ENCODE measurements around the gene PPP2R5C.
A peak's percentile ranks its signal among the peaks of the same experiment; 100 is the strongest.

PPP2R5C gene

DNA sequence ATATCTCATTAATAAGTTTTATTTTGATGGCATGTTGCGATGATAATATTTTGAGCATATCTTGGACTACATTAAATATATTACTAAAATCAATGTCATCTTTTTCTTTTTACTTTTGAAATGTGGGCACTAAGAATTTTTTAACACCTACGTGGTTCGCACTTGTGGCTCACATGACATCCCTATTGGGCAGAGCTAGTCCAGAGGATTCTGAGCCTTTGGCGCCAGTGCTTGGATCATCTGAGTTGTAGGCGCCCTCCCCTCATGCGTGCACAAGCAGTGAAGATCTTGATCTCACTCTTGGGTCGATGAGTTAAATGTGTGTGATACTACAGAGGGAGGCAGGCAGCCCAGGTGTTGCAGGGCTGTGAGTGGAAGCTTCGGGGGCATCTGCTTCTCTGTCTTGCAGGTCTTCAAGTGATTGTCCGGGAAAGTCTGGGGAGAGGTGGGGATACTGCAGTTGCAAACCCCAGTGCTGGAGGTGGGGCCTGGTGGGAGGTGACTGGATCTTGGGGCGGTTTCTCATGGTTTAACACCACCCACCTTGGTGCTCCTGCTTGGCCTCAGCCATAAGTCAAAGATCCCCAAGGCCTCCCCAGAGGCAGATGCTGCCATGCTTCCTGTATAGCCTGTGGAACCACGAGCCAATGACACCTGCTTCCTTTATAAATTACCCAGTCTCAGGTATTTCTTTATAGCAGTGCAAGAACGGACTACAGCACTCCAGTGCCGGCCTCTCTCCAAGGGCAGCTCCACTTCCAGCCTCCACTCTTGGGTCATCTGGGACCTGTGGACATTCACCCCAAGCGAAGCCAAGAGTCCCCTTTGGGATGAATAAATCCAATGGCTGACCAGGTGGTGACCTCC lies 46.1 kb upstream of the PPP2R5C start:
- TF ChIP-seq TCF12 (IDR thresholded peaks at IDR 0.05; ENCODE audit: low read depth), result no peak
- no peak for TF ChIP-seq TEAD4 (IDR thresholded peaks at IDR 0.05)
- no peak for TF ChIP-seq CREB1 (IDR thresholded peaks at IDR 0.05; ENCODE audit: low read depth)
- TF ChIP-seq, protein P1, sequence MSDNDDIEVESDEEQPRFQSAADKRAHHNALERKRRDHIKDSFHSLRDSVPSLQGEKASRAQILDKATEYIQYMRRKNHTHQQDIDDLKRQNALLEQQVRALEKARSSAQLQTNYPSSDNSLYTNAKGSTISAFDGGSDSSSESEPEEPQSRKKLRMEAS (IDR thresholded peaks at IDR 0.05), result no peak
- no peak for TF ChIP-seq ZBTB7A (IDR thresholded peaks at IDR 0.05; ENCODE audit: low read depth)
- TF ChIP-seq, protein P2, sequence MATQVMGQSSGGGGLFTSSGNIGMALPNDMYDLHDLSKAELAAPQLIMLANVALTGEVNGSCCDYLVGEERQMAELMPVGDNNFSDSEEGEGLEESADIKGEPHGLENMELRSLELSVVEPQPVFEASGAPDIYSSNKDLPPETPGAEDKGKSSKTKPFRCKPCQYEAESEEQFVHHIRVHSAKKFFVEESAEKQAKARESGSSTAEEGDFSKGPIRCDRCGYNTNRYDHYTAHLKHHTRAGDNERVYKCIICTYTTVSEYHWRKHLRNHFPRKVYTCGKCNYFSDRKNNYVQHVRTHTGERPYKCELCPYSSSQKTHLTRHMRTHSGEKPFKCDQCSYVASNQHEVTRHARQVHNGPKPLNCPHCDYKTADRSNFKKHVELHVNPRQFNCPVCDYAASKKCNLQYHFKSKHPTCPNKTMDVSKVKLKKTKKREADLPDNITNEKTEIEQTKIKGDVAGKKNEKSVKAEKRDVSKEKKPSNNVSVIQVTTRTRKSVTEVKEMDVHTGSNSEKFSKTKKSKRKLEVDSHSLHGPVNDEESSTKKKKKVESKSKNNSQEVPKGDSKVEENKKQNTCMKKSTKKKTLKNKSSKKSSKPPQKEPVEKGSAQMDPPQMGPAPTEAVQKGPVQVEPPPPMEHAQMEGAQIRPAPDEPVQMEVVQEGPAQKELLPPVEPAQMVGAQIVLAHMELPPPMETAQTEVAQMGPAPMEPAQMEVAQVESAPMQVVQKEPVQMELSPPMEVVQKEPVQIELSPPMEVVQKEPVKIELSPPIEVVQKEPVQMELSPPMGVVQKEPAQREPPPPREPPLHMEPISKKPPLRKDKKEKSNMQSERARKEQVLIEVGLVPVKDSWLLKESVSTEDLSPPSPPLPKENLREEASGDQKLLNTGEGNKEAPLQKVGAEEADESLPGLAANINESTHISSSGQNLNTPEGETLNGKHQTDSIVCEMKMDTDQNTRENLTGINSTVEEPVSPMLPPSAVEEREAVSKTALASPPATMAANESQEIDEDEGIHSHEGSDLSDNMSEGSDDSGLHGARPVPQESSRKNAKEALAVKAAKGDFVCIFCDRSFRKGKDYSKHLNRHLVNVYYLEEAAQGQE (IDR thresholded peaks at IDR 0.05; ENCODE audit: low read depth), result no peak
- no peak for TF ChIP-seq FOXM1 (IDR thresholded peaks at IDR 0.05; ENCODE audit: borderline replicate concordance, low read depth)
- TF ChIP-seq, protein P3, sequence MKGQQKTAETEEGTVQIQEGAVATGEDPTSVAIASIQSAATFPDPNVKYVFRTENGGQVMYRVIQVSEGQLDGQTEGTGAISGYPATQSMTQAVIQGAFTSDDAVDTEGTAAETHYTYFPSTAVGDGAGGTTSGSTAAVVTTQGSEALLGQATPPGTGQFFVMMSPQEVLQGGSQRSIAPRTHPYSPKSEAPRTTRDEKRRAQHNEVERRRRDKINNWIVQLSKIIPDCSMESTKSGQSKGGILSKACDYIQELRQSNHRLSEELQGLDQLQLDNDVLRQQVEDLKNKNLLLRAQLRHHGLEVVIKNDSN (IDR thresholded peaks at IDR 0.05), result no peak
- no peak for TF ChIP-seq EGR1 (IDR thresholded peaks at IDR 0.05)
- TF ChIP-seq RAD21 (IDR thresholded peaks at IDR 0.05; ENCODE audit: low read depth), result no peak
- no peak for TF ChIP-seq YY1 (IDR thresholded peaks at IDR 0.05; ENCODE audit: low read depth)
- no peak for TF ChIP-seq TAF1 (IDR thresholded peaks at IDR 0.05; ENCODE audit: low read depth)
- no peak for TF ChIP-seq NFIC (IDR thresholded peaks at IDR 0.05)
- TF ChIP-seq EP300 (IDR thresholded peaks at IDR 0.05; ENCODE audit: borderline replicate concordance), result no peak
- TF ChIP-seq CEBPB (IDR thresholded peaks at IDR 0.05), result no peak

DNA sequence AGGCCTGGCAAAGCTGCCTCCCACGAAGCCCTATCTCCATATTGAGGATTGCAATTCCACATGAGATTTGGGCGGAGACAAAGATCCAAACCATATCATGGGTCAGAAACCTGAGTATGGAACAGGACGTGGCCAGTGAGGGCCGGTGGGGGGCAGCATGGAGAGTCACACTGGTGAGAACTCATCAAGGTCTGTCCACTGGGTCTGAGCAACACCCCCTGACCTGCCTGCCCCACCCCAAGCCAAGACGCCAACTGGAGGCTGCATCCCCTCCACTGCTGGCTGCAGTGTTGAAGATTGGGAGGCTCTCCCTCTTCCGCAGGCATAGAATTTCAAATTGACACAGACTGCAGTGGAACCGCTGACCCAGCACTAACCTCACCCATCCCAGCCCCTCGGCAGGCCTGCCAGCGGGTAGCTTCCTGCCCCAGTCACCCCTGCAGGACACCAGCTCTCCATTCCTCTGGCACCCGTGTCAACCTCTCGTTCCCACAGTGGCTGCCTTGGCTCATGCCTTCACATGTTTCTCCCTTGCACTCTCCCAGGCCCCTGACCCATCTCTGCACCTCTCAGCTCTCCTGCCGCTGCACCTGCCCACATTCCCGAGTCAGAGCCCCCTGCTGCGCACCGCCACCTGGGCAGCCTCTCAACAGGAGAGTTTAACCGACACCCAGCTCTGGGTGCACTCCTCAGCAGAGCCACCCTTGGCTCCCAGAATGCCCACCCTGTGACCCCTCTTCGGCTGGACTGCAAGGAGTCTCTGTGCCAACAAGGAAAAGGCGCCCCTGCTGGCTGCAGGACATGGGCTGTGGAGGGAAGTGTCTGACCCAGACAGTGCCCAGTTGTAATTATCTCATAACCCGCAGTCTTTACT lies 45.2 kb upstream of the PPP2R5C start:
- TF ChIP-seq, protein P1 (IDR thresholded peaks at IDR 0.05), result no peak
- TF ChIP-seq YY1 (IDR thresholded peaks at IDR 0.05; ENCODE audit: low read depth) (no peak), TCF12 (IDR thresholded peaks at IDR 0.05; ENCODE audit: low read depth) (no peak), EP300 (IDR thresholded peaks at IDR 0.05; ENCODE audit: borderline replicate concordance) (no peak), RAD21 (IDR thresholded peaks at IDR 0.05; ENCODE audit: low read depth) (no peak), TEAD4 (IDR thresholded peaks at IDR 0.05) (no peak), EGR1 (IDR thresholded peaks at IDR 0.05) (no peak), ZBTB7A (IDR thresholded peaks at IDR 0.05; ENCODE audit: low read depth) (no peak), CEBPB (IDR thresholded peaks at IDR 0.05) (no peak), NFIC (IDR thresholded peaks at IDR 0.05) (no peak)
- TF ChIP-seq, protein P2 (IDR thresholded peaks at IDR 0.05; ENCODE audit: low read depth), result no peak
- TF ChIP-seq, protein P3 (IDR thresholded peaks at IDR 0.05), result no peak

DNA sequence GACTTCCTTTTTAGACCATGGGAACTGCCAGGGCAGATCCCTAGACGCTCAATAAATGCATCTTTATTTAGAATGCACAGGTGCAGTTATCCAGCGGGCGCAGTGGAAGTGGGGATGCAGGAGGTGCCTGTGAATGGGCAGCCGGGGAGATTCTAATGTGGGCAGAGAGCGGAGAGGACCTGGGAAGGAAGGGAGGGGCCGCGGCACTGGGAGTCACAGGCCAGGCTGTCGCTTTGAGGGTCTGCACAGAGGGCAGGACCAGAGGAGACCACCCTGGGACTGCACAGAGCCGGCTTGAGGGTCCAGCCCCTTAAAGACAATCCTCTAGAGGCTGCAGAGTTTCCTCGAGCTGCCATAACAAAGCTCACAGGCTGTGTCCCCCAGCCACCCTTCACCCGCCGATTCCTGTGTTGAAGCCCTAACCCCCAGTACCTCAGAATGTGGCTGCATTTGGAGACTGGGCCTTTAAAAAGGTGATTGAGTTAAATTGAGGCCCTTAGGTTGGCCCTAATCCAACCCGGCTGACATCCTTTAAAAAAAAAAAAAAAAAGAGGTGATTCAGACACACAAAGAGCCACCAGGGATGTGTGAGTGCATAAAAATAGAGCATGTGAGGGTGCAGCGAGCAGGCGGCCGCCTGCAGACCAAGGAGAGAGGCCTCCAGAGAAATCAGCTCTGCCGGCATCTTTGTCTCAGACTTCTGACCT lies 44.4 kb upstream of the PPP2R5C start:
- peak; percentile 22; the same call in 1 of the 2 replicates for TF ChIP-seq NFIC (IDR thresholded peaks at IDR 0.05)
- no peak for TF ChIP-seq TEAD4 (IDR thresholded peaks at IDR 0.05)

DNA sequence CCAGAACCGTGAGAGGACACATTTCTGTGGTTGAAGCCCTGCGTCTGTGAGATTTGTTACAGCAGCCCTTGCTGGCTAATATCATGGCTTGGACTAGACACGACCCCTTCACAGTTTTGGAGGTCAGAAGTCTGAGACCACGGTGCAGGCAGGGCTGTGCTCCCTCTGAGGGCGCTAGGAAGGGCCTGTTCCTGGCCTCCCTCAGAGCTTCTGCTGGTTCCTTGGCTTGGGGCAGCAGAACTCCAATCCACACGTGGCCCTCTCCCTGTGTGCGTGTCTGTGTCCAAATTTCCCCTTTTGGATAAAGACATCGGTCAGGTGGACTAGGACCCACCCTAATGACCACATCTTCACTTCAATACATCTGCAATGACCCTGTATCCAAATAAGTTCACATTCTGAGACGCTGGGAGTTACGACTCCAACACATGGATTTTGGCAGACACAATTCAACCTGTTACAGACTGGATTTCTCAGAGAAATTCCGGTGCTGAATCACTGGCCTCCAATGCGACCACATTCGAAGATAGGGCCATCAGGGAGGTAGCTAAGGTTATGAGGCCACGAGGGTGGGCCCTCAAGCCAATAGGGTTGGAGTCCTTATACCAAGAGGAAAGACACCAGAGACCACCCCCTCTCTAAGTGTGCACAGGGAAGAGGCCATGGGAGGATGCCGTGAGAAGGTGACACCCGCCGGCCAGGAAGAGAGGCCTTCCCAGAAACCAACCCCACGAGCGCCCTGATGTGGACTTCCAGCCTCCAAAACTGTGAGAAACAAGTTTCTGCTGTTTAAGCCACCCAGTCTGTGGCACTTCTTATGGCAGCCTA lies 43.6 kb upstream of the PPP2R5C start:
- TF ChIP-seq TCF12 (IDR thresholded peaks at IDR 0.05; ENCODE audit: low read depth), result no peak
- no peak for TF ChIP-seq RAD21 (IDR thresholded peaks at IDR 0.05; ENCODE audit: low read depth)
- TF ChIP-seq EP300 (IDR thresholded peaks at IDR 0.05; ENCODE audit: borderline replicate concordance), result no peak
- TF ChIP-seq CREB1 (IDR thresholded peaks at IDR 0.05; ENCODE audit: low read depth), result no peak
- no peak for TF ChIP-seq FOXM1 (IDR thresholded peaks at IDR 0.05; ENCODE audit: borderline replicate concordance, low read depth)
- TF ChIP-seq, protein P2 (IDR thresholded peaks at IDR 0.05; ENCODE audit: low read depth), result no peak
- no peak for TF ChIP-seq EGR1 (IDR thresholded peaks at IDR 0.05)
- TF ChIP-seq YY1 (IDR thresholded peaks at IDR 0.05; ENCODE audit: low read depth), result no peak
- TF ChIP-seq, protein P3 (IDR thresholded peaks at IDR 0.05), result no peak
- TF ChIP-seq, protein P1 (IDR thresholded peaks at IDR 0.05), result no peak
- TF ChIP-seq CEBPB (IDR thresholded peaks at IDR 0.05), result no peak
- TF ChIP-seq NFIC (IDR thresholded peaks at IDR 0.05), result no peak
- TF ChIP-seq TAF1 (IDR thresholded peaks at IDR 0.05; ENCODE audit: low read depth), result no peak
